ENCODE measurements around the gene B3GALT6.
"Not testable (repeated sequence)": the region's sequence is repeated elsewhere in the genome, so short reads cannot be mapped to it uniquely, and the experiment has no call there.

B3GALT6 gene

GRCh38 chr1:1232208-1232795 lies at the start of gene B3GALT6:
TSS of gene B3GALT6 (plus strand) at chr1:1232237. CDS start at chr1:1232279, 42 bp downstream.
- DNase-seq (ENCODE audit: low read depth): no peak

- DNase-seq (ENCODE audit: low read depth): no peak
These were observed 49.4 kb upstream of the B3GALT6 start for GRCh38 chr1:1182491-1183220.

- no peak for DNase-seq (ENCODE audit: low read depth)
These were observed 48.8 kb upstream of the B3GALT6 start for GRCh38 chr1:1183221-1183747.

- DNase-seq (ENCODE audit: low read depth): no peak
These were observed 47.9 kb upstream of the B3GALT6 start for GRCh38 chr1:1183833-1184775.

GRCh38 chr1:1185101-1185765 lies 46.8 kb upstream of the B3GALT6 start:
- DNase-seq (ENCODE audit: low read depth): no peak

GRCh38 chr1:1187938-1188337 lies 44.1 kb upstream of the B3GALT6 start:
- DNase-seq (ENCODE audit: low read depth): no peak

GRCh38 chr1:1189111-1189510 lies 42.9 kb upstream of the B3GALT6 start:
- no peak for DNase-seq (ENCODE audit: low read depth)

- no peak for DNase-seq (ENCODE audit: low read depth)
These were observed 40.3 kb upstream of the B3GALT6 start for GRCh38 chr1:1191734-1192133.

GRCh38 chr1:1194723-1195122 lies 37.3 kb upstream of the B3GALT6 start:
- no peak for DNase-seq (ENCODE audit: low read depth)

- not testable (repeated sequence) for DNase-seq (ENCODE audit: low read depth)
These were observed 36.3 kb upstream of the B3GALT6 start for GRCh38 chr1:1195726-1196125.

- DNase-seq (ENCODE audit: low read depth): no peak
These were observed 35.4 kb upstream of the B3GALT6 start for GRCh38 chr1:1196431-1197187.

- DNase-seq (ENCODE audit: low read depth): no peak
These were observed 34.9 kb upstream of the B3GALT6 start for GRCh38 chr1:1197188-1197500.

GRCh38 chr1:1197551-1198422 lies 34.2 kb upstream of the B3GALT6 start:
- DNase-seq (ENCODE audit: low read depth): no peak

GRCh38 chr1:1198423-1199140 lies 33.5 kb upstream of the B3GALT6 start:
- DNase-seq (ENCODE audit: low read depth): no peak

- DNase-seq (ENCODE audit: low read depth): no peak
These were observed 32.7 kb upstream of the B3GALT6 start for GRCh38 chr1:1199141-1199960.

GRCh38 chr1:1199961-1200875 lies 31.8 kb upstream of the B3GALT6 start:
- no peak for DNase-seq (ENCODE audit: low read depth)

Data from stimulated activated CD8-positive, alpha-beta memory T cell treated with anti-CD3 and anti-CD28 coated beads, Interleukin-12 subunit alpha, Interleukin-12 subunit beta, amount 100 ng/mL, for 1 hour (primary cell).